ENCODE measurements around the gene LARP1. TPM values are rescaled to one million over a fixed set of nuclear protein-coding genes. Genes with fewer than 3 reads are reported as not detected.
A peak's percentile ranks its signal among the peaks of the same experiment; 100 is the strongest.

Gene LARP1
- total and polyA plus RNA-seq, 10 of the 15 experiments (the other 5 are each of a cell fraction or from before 2014, with no cell fraction given): 22.6 to 227 (median 60.8) TPM

DNA sequence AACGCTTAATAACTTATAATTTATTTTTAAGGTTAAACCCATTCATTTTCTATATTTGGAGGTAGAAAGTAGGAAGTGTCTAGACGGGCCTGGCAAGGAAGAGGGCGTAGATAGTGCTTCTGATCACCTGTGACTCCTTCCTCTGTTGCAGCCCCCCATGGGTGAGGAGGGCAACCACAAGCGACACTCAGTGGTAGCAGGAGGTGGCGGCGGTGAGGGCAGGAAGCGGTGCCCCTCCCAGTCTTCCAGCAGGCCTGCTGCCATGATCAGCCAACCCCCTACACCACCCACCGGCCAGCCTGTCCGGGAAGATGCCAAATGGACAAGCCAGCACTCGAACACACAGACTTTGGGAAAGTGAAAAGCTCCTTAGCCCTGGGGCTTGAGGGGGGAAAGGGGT, 58.6 kb downstream of the LARP1 start (continued):
- TF ChIP-seq, protein P1, sequence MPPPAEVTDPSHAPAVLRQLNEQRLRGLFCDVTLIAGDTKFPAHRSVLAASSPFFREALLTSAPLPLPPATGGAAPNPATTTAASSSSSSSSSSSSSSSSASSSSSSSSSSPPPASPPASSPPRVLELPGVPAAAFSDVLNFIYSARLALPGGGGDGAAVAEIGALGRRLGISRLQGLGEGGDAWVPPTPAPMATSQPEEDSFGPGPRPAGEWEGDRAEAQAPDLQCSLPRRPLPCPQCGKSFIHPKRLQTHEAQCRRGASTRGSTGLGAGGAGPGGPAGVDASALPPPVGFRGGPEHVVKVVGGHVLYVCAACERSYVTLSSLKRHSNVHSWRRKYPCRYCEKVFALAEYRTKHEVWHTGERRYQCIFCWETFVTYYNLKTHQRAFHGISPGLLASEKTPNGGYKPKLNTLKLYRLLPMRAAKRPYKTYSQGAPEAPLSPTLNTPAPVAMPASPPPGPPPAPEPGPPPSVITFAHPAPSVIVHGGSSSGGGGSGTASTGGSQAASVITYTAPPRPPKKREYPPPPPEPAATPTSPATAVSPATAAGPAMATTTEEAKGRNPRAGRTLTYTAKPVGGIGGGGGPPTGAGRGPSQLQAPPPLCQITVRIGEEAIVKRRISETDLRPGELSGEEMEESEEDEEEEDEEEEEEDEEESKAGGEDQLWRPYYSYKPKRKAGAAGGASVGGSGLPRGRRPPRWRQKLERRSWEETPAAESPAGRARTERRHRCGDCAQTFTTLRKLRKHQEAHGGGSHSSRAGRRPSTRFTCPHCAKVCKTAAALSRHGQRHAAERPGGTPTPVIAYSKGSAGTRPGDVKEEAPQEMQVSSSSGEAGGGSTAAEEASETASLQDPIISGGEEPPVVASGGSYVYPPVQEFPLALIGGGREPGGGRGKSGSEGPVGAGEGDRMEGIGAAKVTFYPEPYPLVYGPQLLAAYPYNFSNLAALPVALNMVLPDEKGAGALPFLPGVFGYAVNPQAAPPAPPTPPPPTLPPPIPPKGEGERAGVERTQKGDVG (CRISPR knock-in tag; IDR thresholded peaks at IDR 0.05): no peak
- TF ChIP-seq LARP7 (IDR thresholded peaks at IDR 0.05): no peak
- TF ChIP-seq, protein P2, sequence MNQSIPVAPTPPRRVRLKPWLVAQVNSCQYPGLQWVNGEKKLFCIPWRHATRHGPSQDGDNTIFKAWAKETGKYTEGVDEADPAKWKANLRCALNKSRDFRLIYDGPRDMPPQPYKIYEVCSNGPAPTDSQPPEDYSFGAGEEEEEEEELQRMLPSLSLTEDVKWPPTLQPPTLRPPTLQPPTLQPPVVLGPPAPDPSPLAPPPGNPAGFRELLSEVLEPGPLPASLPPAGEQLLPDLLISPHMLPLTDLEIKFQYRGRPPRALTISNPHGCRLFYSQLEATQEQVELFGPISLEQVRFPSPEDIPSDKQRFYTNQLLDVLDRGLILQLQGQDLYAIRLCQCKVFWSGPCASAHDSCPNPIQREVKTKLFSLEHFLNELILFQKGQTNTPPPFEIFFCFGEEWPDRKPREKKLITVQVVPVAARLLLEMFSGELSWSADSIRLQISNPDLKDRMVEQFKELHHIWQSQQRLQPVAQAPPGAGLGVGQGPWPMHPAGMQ (IDR thresholded peaks at IDR 0.05; ENCODE audit: borderline replicate concordance): no peak
- TF ChIP-seq, protein P3, sequence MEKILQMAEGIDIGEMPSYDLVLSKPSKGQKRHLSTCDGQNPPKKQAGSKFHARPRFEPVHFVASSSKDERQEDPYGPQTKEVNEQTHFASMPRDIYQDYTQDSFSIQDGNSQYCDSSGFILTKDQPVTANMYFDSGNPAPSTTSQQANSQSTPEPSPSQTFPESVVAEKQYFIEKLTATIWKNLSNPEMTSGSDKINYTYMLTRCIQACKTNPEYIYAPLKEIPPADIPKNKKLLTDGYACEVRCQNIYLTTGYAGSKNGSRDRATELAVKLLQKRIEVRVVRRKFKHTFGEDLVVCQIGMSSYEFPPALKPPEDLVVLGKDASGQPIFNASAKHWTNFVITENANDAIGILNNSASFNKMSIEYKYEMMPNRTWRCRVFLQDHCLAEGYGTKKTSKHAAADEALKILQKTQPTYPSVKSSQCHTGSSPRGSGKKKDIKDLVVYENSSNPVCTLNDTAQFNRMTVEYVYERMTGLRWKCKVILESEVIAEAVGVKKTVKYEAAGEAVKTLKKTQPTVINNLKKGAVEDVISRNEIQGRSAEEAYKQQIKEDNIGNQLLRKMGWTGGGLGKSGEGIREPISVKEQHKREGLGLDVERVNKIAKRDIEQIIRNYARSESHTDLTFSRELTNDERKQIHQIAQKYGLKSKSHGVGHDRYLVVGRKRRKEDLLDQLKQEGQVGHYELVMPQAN (conservative IDR thresholded peaks at IDR 0.05): no peak
- TF ChIP-seq CBFB (IDR thresholded peaks at IDR 0.05; ENCODE audit: low read depth): no peak

DNA sequence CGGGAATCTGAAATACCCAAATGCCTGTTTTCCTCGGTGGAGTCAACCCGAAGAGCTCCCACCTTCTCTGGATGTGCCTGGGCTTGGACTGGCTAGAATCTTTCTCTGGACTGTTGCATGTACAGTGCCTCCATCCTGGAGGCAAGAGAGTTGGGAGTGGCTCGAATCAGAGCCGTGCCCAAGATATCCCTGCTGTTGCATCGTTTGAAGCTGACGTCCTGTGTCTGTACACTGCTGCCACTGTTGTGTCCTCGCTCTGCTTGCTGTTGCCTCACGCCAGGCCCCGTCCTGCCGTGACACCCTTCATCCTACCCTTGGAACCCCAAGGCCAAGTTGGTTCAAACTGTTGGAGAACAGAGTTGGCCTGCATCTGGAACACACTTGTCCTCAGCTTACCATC, 59.8 kb downstream of the LARP1 start:
- FAIRE-seq (no peak), ATAC-seq (no peak), DNase-seq (ENCODE audit: low read depth, low spot score) (no peak)
- no peaks in the 10 kb centered on the region for H3K79me2 ChIP-seq (ENCODE audit: control insufficient read depth, insufficient read depth, low read length)
- H3K9ac ChIP-seq (ENCODE audit: control insufficient read depth, insufficient read depth, low read length): no peak overlapping the region
- WGBS (ENCODE audit: insufficient coverage, insufficient replicate concordance, low lambda C conversion rate, missing lambda C conversion rate): 99% methylated on average over 11 of the region's 11 CpGs
- no peak overlapping the region for H2AFZ ChIP-seq (ENCODE audit: control insufficient read depth, low read depth, low read length)
- ChIA-PET POLR2A (no interaction called here), RAD21 (ENCODE audit: unreplicated experiment) (no interaction called here), SMC1A (ENCODE audit: uncharacterized antibody, unreplicated experiment) (no interaction called here), CTCF (interaction anchor here (0.6 to 0.8 kb wide), 2 partner anchors 57 to 164 kb away, joined by 5 to 7 read pairs; no protein-coding TSS in a partner anchor)
- H3K4me3 ChIP-seq: no peak overlapping the region
- no peak for TF ChIP-seq TAF1 (IDR thresholded peaks at IDR 0.05; ENCODE audit: borderline replicate concordance, low read depth, low read length)
- no peak for TF ChIP-seq HCFC1 (IDR thresholded peaks at IDR 0.05; ENCODE audit: low read length)
- TF ChIP-seq JUND (IDR thresholded peaks at IDR 0.05; ENCODE audit: low read depth, low read length): no peak
- no peak for TF ChIP-seq EP300 (IDR thresholded peaks at IDR 0.05; ENCODE audit: borderline replicate concordance in 1 of 2, control insufficient read depth in 1 of 2, low read depth in 2 of 2, low read length in 2 of 2)
- no peak for TF ChIP-seq ZNF207 (IDR thresholded peaks at IDR 0.05; ENCODE audit: borderline replicate concordance)
- TF ChIP-seq, protein P4, sequence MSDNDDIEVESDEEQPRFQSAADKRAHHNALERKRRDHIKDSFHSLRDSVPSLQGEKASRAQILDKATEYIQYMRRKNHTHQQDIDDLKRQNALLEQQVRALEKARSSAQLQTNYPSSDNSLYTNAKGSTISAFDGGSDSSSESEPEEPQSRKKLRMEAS (IDR thresholded peaks at IDR 0.05; ENCODE audit: low read depth, low read length): no peak
- no peak for TF ChIP-seq ZSCAN29 (IDR thresholded peaks at IDR 0.05)
- no peaks in the 10 kb centered on the region for H3K27me3 ChIP-seq (replicated peaks in 1 of 2; ENCODE audit: control insufficient read depth in 2 of 2, insufficient read depth in 2 of 2, low read length in 1 of 2)
- intact Hi-C loops (cut with micrococcal nuclease; ENCODE audit: unreplicated experiment): no loop called here
- no peaks in the 10 kb centered on the region for H4K20me1 ChIP-seq (ENCODE audit: control insufficient read depth, insufficient read depth)
- no peaks in the 10 kb centered on the region for H3K4me1 ChIP-seq (ENCODE audit: control insufficient read depth, insufficient read depth, low read length)
- TSS peak; percentile 31 for BruUV-seq (replicated peaks)
- H3K36me3 ChIP-seq (ENCODE audit: control insufficient read depth in 2 of 2, insufficient read depth in 2 of 2, low read length in 1 of 2): peaks cover 28 to 57% of the 10 kb centered on the region in 2 experiments
- in situ Hi-C loops (cut with MboI): loop anchor here (5.0 kb wide), 1 partner anchor 37 kb away; the partner anchor contains the start of gene FAXDC2
- H3K9me3 ChIP-seq (replicated peaks; ENCODE audit: control insufficient read depth, insufficient read depth, low read length): no peaks in the 10 kb centered on the region
- no peak overlapping the region for H3K27ac ChIP-seq (ENCODE audit: control insufficient read depth, insufficient read depth)
- no peak overlapping the region for H3K4me2 ChIP-seq (ENCODE audit: control insufficient read depth, insufficient read depth)

All from GM12878 (cell line).